Adrenal gland (tissue), 12 donors: Measurements from ENCODE around the gene FSIP1. TPM values are rescaled to one million over a fixed set of nuclear protein-coding genes. Genes with fewer than 3 reads are reported as not detected.

Experiments
- DNase-seq, 7 donors: peaks; one replicate each; pipeline ENCODE4 v3.0.0-alpha.2; 2019 to 2020
- H3K27ac ChIP-seq, 5 donors: fragments of 200-600 bp; sonication (generic) in 4 of 5; 1 replicate in 3 of 5; 2 replicates in 2 of 5; pipeline versions ENCODE4 v1.5.1 to v1.8.0; 2016 to 2020; ENCODE audit warnings: mild to moderate bottlenecking in 1 of 5
- H3K27me3 ChIP-seq: fragments of 200-600 bp; 2 replicates; pipeline ENCODE4 v1.8.0; 2021
- H3K36me3 ChIP-seq, 2 donors: fragments of 200-600 bp; replicated peaks in 1 of 2; 1 replicate in 1 of 2; 2 replicates in 1 of 2; pipeline versions ENCODE4 v1.5.1 to v1.8.0; 2018 to 2022
- H3K4me1 ChIP-seq, 2 donors: fragments of 200-600 bp; replicated peaks in 1 of 2; 1 replicate in 1 of 2; 2 replicates in 1 of 2; pipeline versions ENCODE4 v1.5.1 to v1.8.0; 2018 to 2021
- H3K4me3 ChIP-seq, 4 donors: fragments of 200-600 bp; sonication (generic) in 3 of 4; one replicate each; pipeline ENCODE4 v1.5.1; 2016 to 2018
- H3K9me3 ChIP-seq, 3 donors: fragments of 200-600 bp; sonication (generic) in 1 of 3; replicated peaks in 1 of 3; 1 replicate in 2 of 3; 2 replicates in 1 of 3; pipeline versions ENCODE4 v1.5.1 to v1.8.0; 2016 to 2021
- CTCF ChIP-seq, 6 experiments: fragments of 450-650 bp in 4 of 6; fragments of 200-600 bp in 2 of 6; sonication (generic) in 1 of 6; IDR thresholded peaks; 1 replicate in 5 of 6; 2 replicates in 1 of 6; pipeline versions ENCODE4 v1.5.1 to v1.8.0; 2016 to 2021; ENCODE audit warnings: antibody characterized with exemption in 6 of 6, mild to moderate bottlenecking in 2 of 6, moderate library complexity in 1 of 6
- POLR2A ChIP-seq, 2 donors: fragments of 450-650 bp; IDR thresholded peaks; one replicate each; pipeline ENCODE4 v1.6.1; 2017; ENCODE audit warnings: antibody characterized with exemption in 2 of 2, mild to moderate bottlenecking in 2 of 2, moderate library complexity in 1 of 2
- WGBS, 4 donors: extraction: QIAGEN DNeasy Blood & Tissue Kit in 2 of 4; methylation state at CpG; one replicate each; pipeline versions ENCODE4 v1.1.5 to v1.1.7; 2013 to 2017; 5-methylcytosine and 5-hydroxymethylcytosine counted together
- intact Hi-C, 2 donors: fragments of 100-400 bp; cut with DNase I; formaldehyde crosslinking; loops; one replicate each; pipeline versions ENCODE4 v1.14.1 to v1.15.0; 2022 to 2023
- polyA plus RNA-seq, 3 donors: library from polyadenylated mRNA; stranded (reverse); fragments of 200-250 nt in 2 of 3; fragments of 350-450 nt in 1 of 3; fragmentation: Illumina TruSeq in 1 of 3; extraction: RNeasy Lipid Tissue Mini Kit (QIAGEN cat#74804) in 1 of 3; gene quantifications; one replicate each; pipeline ENCODE4 v1.2.3, GENCODE V29; 2013 to 2014
- total RNA-seq, 9 donors: library from RNA; depleted of rRNA in 4 of 9; stranded (reverse); fragments of >200 nt in 4 of 9; fragments of 120-200 nt in 1 of 9; fragmentation: NEBNext Ultra II Directional in 1 of 9; extraction: Animal tissue kit (Norgen Biotek cat#: 25700) in 1 of 9; gene quantifications; one replicate each; pipeline versions ENCODE4 v1.1.0 to v1.2.4, GENCODE V29; 2013 to 2023
- donor health status: healthy with polysubstance abuse.
- donor health status: Bipolar disorder and iron deficiency.
- donor health status: DM: yes; HTN: yes; CAD: no.
- donor health status: DM: no; HTN: no; CAD: no.
- donor health status: DM: no; HTN: no; CAD: no.
- donor health status: DM: yes; HTN: yes; CAD: no.

FSIP1 gene
- total and polyA plus RNA-seq, 12 donors, result 0.11 to 0.60 (median 0.25) TPM; not detected in 2

GRCh38 chr15:39596358-39597051 lies 186.1 kb downstream of the FSIP1 start:
- WGBS, 4 donors, result 72 to 79% (median 77%) methylated on average over 5 of the region's 5 CpGs
- no peaks in the 10 kb centered on the region for H3K9me3 ChIP-seq
- intact Hi-C loops, result no loop called here
- H3K27ac ChIP-seq, result no peak overlapping the region
- H3K36me3 ChIP-seq, result peaks cover 0 to 34% of the 10 kb centered on the region in 2 donors
- H3K4me3 ChIP-seq, result no peak overlapping the region
- H3K4me1 ChIP-seq, result no peaks in the 10 kb centered on the region
- no peak for DNase-seq
- TF ChIP-seq CTCF (IDR thresholded peaks at IDR 0.05) (no peak), POLR2A (IDR thresholded peaks at IDR 0.05) (no peak)
- no peaks in the 10 kb centered on the region for H3K27me3 ChIP-seq

- Histone ChIP-seq H3K9me3 (no peaks in the 10 kb centered on the region), H3K27ac (no peak overlapping the region), H3K27me3 (no peaks in the 10 kb centered on the region), H3K4me1 (no peaks in the 10 kb centered on the region), H3K4me3 (no peak overlapping the region), H3K36me3 (peaks cover 0 to 43% of the 10 kb centered on the region in 2 donors)
- intact Hi-C loops, result no loop called here
- TF ChIP-seq POLR2A (IDR thresholded peaks at IDR 0.05), result no peak
- no peak for TF ChIP-seq CTCF (IDR thresholded peaks at IDR 0.05)
- no peak for DNase-seq
- WGBS, 4 donors, result 83 to 90% (median 88%) methylated on average over 8 of the region's 8 CpGs
These were observed 187.1 kb downstream of the FSIP1 start for GRCh38 chr15:39595338-39596221.

GRCh38 chr15:39594446-39595337 lies 187.9 kb downstream of the FSIP1 start:
- intact Hi-C loops, result no loop called here
- WGBS, 4 donors, result 85 to 89% (median 87%) methylated on average over 5 of the region's 5 CpGs
- Histone ChIP-seq H3K9me3 (no peaks in the 10 kb centered on the region), H3K4me3 (no peak overlapping the region), H3K36me3 (peaks cover 0 to 52% of the 10 kb centered on the region in 2 donors), H3K4me1 (no peaks in the 10 kb centered on the region), H3K27me3 (no peaks in the 10 kb centered on the region), H3K27ac (no peak overlapping the region)
- DNase-seq, result no peak
- no peak for TF ChIP-seq POLR2A (IDR thresholded peaks at IDR 0.05)
- TF ChIP-seq CTCF (IDR thresholded peaks at IDR 0.05), result no peak
